GM12878 (cell line): Measurements from ENCODE around the gene SUPT4H1. TPM values are rescaled to one million over a fixed set of nuclear protein-coding genes. Genes with fewer than 3 reads are reported as not detected.

Experiments
- ATAC-seq: fragments of 200-7000 bp; cut with Tn5 transposase; 3 replicates; pipeline ENCODE4 v1.9.1; 2020; ENCODE audit warnings: mild to moderate bottlenecking, moderate library complexity
- BruUV-seq: library from RNA; stranded (reverse); fragments of 400-500 nt; replicated peaks from 2 replicates; lab custom pipeline; 2021; lab: Mats Ljungman, UMichigan
- CTCF ChIA-PET: fragments of 300-600 bp; sonication (Branson Sonifier 250); formaldehyde crosslinking; extraction: SDS; loops from one replicate; lab custom pipeline; 2021; ENCODE audit warnings: inconsistent platforms; lab: Yijun Ruan, JAX
- POLR2A ChIA-PET: fragments of 350-600 bp; formaldehyde crosslinking; extraction: SDS; loops from one replicate; lab custom pipeline; 2021; ENCODE audit warnings: inconsistent platforms; lab: Charles Lee
- RAD21 ChIA-PET: fragments of 300-600 bp; sonication (Branson Sonifier 250); formaldehyde crosslinking; loops from one replicate; lab custom pipeline; 2023; ENCODE audit warnings: antibody characterized with exemption; ENCODE audit not compliant: unreplicated experiment; lab: Charles Lee
- SMC1A ChIA-PET: fragments of 300-600 bp; sonication (Branson Sonifier 250); formaldehyde crosslinking; loops from one replicate; lab custom pipeline; 2023; ENCODE audit not compliant: unreplicated experiment, uncharacterized antibody; lab: Charles Lee
- DNase-seq: peaks from one replicate; pipeline ENCODE4 v3.0.0-alpha.2; 2011; ENCODE audit warnings: low read depth, low spot score
- FAIRE-seq: peaks from 3 replicates; lab custom pipeline; 2011; peaks lifted over from hg19 to GRCh38; lab: Jason Lieb, UNC
- H2AFZ ChIP-seq: 2 replicates; pipeline ENCODE4 v1.6.0; 2011; ENCODE audit warnings: low read depth, low read length, control low read depth; ENCODE audit not compliant: control insufficient read depth
- H3K27ac ChIP-seq: 2 replicates; pipeline ENCODE4 v1.5.1; 2011; ENCODE audit warnings: control low read depth; ENCODE audit not compliant: control insufficient read depth, insufficient read depth
- H3K27me3 ChIP-seq, 2 experiments: replicated peaks in 1 of 2; 2 replicates each; pipeline versions ENCODE4 v1.6.0 to v1.6.1; 2011; ENCODE audit warnings: low read length in 1 of 2; ENCODE audit not compliant: control insufficient read depth in 2 of 2, insufficient read depth in 2 of 2
- H3K36me3 ChIP-seq, 2 experiments: 2 replicates each; pipeline ENCODE4 v1.5.1; 2011; ENCODE audit warnings: low read length in 1 of 2; ENCODE audit not compliant: control insufficient read depth in 2 of 2, insufficient read depth in 2 of 2
- H3K4me1 ChIP-seq: 2 replicates; pipeline ENCODE4 v1.6.1; 2011; ENCODE audit warnings: mild to moderate bottlenecking, low read length, moderate library complexity, mixed read lengths; ENCODE audit not compliant: control insufficient read depth, insufficient read depth
- H3K4me2 ChIP-seq: 2 replicates; pipeline ENCODE4 v1.6.0; 2011; ENCODE audit warnings: control low read depth; ENCODE audit not compliant: control insufficient read depth, insufficient read depth
- H3K4me3 ChIP-seq: fragments of 200-600 bp; sonication (generic); 2 replicates; pipeline ENCODE4 v1.5.1; 2016
- H3K79me2 ChIP-seq: 2 replicates; pipeline ENCODE4 v1.6.0; 2011; ENCODE audit warnings: low read length; ENCODE audit not compliant: control insufficient read depth, insufficient read depth
- H3K9ac ChIP-seq: 2 replicates; pipeline ENCODE4 v1.8.0; 2011; ENCODE audit warnings: low read length, control low read depth, mixed read lengths; ENCODE audit not compliant: control insufficient read depth, insufficient read depth
- H3K9me3 ChIP-seq: replicated peaks from 3 replicates; pipeline ENCODE4 v1.5.1; 2011; ENCODE audit warnings: mild to moderate bottlenecking, low read length; ENCODE audit not compliant: control insufficient read depth, insufficient read depth
- H4K20me1 ChIP-seq: 2 replicates; pipeline ENCODE4 v1.6.0; 2011; ENCODE audit not compliant: control insufficient read depth, insufficient read depth
- BRCA1 ChIP-seq: IDR thresholded peaks from 2 replicates; pipeline ENCODE4 v1.6.1; 2011; ENCODE audit warnings: low read depth, low read length, improper control_type of control experiment
- ESRRA ChIP-seq: IDR thresholded peaks from 2 replicates; pipeline ENCODE4 v1.6.1; 2012; ENCODE audit warnings: mild to moderate bottlenecking, low read length, improper control_type of control experiment
- JUND ChIP-seq: IDR thresholded peaks from 2 replicates; pipeline ENCODE4 v1.6.1; 2012; ENCODE audit warnings: low read depth, mild to moderate bottlenecking, low read length, improper control_type of control experiment, moderate library complexity
- MEF2B ChIP-seq: fragments of 450-650 bp; IDR thresholded peaks from 2 replicates; pipeline ENCODE4 v1.6.1; 2018; ENCODE audit warnings: mild to moderate bottlenecking, moderate library complexity; ENCODE audit not compliant: partially characterized antibody, poor library complexity, severe bottlenecking
- MTA2 ChIP-seq: fragments of 450-650 bp; IDR thresholded peaks from 2 replicates; pipeline ENCODE4 v1.6.1; 2016; ENCODE audit warnings: low read depth, mild to moderate bottlenecking, moderate library complexity
- NBN ChIP-seq: fragments of 450-650 bp; IDR thresholded peaks from 2 replicates; pipeline ENCODE4 v1.6.1; 2016
- PAX5 ChIP-seq: IDR thresholded peaks from 2 replicates; pipeline ENCODE4 v1.6.1; 2011; ENCODE audit warnings: low read depth, low read length, borderline replicate concordance
- RAD21 ChIP-seq: IDR thresholded peaks from 2 replicates; pipeline ENCODE4 v1.6.1; 2011; ENCODE audit warnings: mild to moderate bottlenecking, low read depth, low read length, moderate library complexity; ENCODE audit not compliant: insufficient read depth
- RAD51 ChIP-seq: fragments of 450-650 bp; IDR thresholded peaks from 2 replicates; pipeline ENCODE4 v1.6.1; 2016; ENCODE audit warnings: moderate library complexity, mild to moderate bottlenecking, inconsistent platforms
- STAT3 ChIP-seq: IDR thresholded peaks from 2 replicates; pipeline ENCODE4 v1.6.1; 2011; ENCODE audit warnings: low read depth, low read length, improper control_type of control experiment
- ZBTB40 ChIP-seq: fragments of 450-650 bp; IDR thresholded peaks from 2 replicates; pipeline ENCODE4 v1.6.1; 2016; ENCODE audit warnings: mild to moderate bottlenecking, moderate library complexity, borderline replicate concordance
- ZNF592 ChIP-seq: fragments of 450-650 bp; IDR thresholded peaks from 2 replicates; pipeline ENCODE4 v1.6.1; 2017; ENCODE audit warnings: mild to moderate bottlenecking, moderate library complexity
- WGBS: methylation state at CpG from one replicate; pipeline ENCODE4 v1.1.6; 2016; ENCODE audit warnings: low lambda C conversion rate; ENCODE audit not compliant: insufficient replicate concordance, insufficient coverage; ENCODE audit errors: missing lambda C conversion rate; 5-methylcytosine and 5-hydroxymethylcytosine counted together
- in situ Hi-C: fragments of 300-500 bp; cut with MboI; formaldehyde crosslinking; loops from 9 replicates; pipeline ENCODE4 v1.14.3; 2018; ENCODE audit warnings: mixed read lengths
- intact Hi-C: fragments of 100-400 bp; cut with micrococcal nuclease; formaldehyde crosslinking; loops from one replicate; pipeline ENCODE4 v1.14.2; 2022; ENCODE audit not compliant: unreplicated experiment
- polyA plus RNA-seq, 11 experiments: library from polyadenylated mRNA; depleted of rRNA in 4 of 11; unstranded in 6 of 11; stranded (reverse) in 5 of 11; fragments of >200 nt; fragmentation: Nextera tagmentation in 4 of 11; fragmentation: Illumina TruSeq in 1 of 11; extraction: Ambion mirVana in 4 of 11; extraction: Trizol in 1 of 11; gene quantifications; 1 replicate in 1 of 11; 2 replicates in 10 of 11; pipeline versions ENCODE4 v1.2.1 to v1.2.3, GENCODE V29; 2011 to 2016; ENCODE audit warnings: inconsistent platforms in 2 of 11, missing spikeins in 2 of 11, low read depth in 1 of 11
- total RNA-seq, 4 experiments: library from RNA; depleted of rRNA in 3 of 4; stranded (reverse); fragments of >200 nt in 3 of 4; fragmentation: Illumina TruSeq in 1 of 4; extraction: Trizol in 1 of 4; gene quantifications; 2 replicates each; pipeline versions ENCODE4 v1.2.1 to v1.2.3, GENCODE V29; 2013 to 2021

SUPT4H1 gene
- total and polyA plus RNA-seq, 10 of the 15 experiments (the other 5 are each of a cell fraction or from before 2014, with no cell fraction given): 83.8 to 293 (median 128) TPM

GRCh38 chr17:58306131-58306951, 45.7 kb downstream of the SUPT4H1 start (continued):
- TF ChIP-seq ZBTB40: no peak
- no peak for TF ChIP-seq JUND
- TF ChIP-seq ESRRA: no peak
- TF ChIP-seq STAT3: no peak
- TF ChIP-seq BRCA1: no peak

- Histone ChIP-seq H3K27me3 (no peaks in the 10 kb centered on the region; a peak in 1 of 4 replicates), H3K9ac (no peak overlapping the region), H3K4me2 (no peak overlapping the region), H3K36me3 (0 out of 4 replicates have a peak, but pooled peaks cover 0 to 1% of the 10 kb centered on the region in 2 experiments), H3K4me3 (no peak overlapping the region), H3K27ac (no peak overlapping the region), H3K79me2 (no peaks in the 10 kb centered on the region), H3K9me3 (no peaks in the 10 kb centered on the region), H3K4me1 (no peaks in the 10 kb centered on the region), H4K20me1 (no peaks in the 10 kb centered on the region), H2AFZ (no peak overlapping the region)
- no peak for FAIRE-seq
- ChIA-PET CTCF (interaction anchor here (0.6 to 7.1 kb wide), 11 partner anchors 10 to 142 kb away, joined by 3 to 56 read pairs (median 9); no protein-coding TSS in a partner anchor), RAD21 (interaction anchor here (1.2 to 3.0 kb wide), 3 partner anchors 12 to 39 kb away, joined by 3 to 27 read pairs (median 12); no protein-coding TSS in a partner anchor), SMC1A (interaction anchor here (1.2 to 2.8 kb wide), 3 partner anchors 12 to 143 kb away, joined by 3 to 13 read pairs (median 11); no protein-coding TSS in a partner anchor), POLR2A (interaction anchor here (0.7 kb wide), 1 partner anchor 12 kb away, joined by 3 read pairs; no protein-coding TSS in a partner anchor)
- DNase-seq: no peak
- intact Hi-C loops: no loop called here
- 43% methylated on average over 8 of the region's 8 CpGs for WGBS
- no TSS peak for BruUV-seq
- no peak for ATAC-seq
- in situ Hi-C loops: no loop called here
- TF ChIP-seq NBN (no peak), RAD51 (no peak), PAX5 (no peak), ZNF592 (no peak), RAD21 (no peak), MTA2 (no peak), MEF2B (no peak), ESRRA (no peak)
Observed at GRCh38 chr17:58305626-58306025, 46.4 kb downstream of the SUPT4H1 start.
